VCaP (cell line): ENCODE results near the gene FHAD1.

ENCODE experiments used
- H3K27ac ChIP-seq: fragments of 450-650 bp; 2 replicates; pipeline ENCODE4 v1.5.1; 2017
- TF ChIP-seq, protein P1 (sequence below): fragments of 450-650 bp; conservative IDR thresholded peaks from 2 replicates; pipeline ENCODE4 v1.5.1; 2017; ENCODE audit warnings: mild to moderate bottlenecking, moderate library complexity

The FHAD1 gene

GRCh38 chr1:15251857-15252835, 5.1 kb downstream of the FHAD1 start:
- TF ChIP-seq, protein P1, sequence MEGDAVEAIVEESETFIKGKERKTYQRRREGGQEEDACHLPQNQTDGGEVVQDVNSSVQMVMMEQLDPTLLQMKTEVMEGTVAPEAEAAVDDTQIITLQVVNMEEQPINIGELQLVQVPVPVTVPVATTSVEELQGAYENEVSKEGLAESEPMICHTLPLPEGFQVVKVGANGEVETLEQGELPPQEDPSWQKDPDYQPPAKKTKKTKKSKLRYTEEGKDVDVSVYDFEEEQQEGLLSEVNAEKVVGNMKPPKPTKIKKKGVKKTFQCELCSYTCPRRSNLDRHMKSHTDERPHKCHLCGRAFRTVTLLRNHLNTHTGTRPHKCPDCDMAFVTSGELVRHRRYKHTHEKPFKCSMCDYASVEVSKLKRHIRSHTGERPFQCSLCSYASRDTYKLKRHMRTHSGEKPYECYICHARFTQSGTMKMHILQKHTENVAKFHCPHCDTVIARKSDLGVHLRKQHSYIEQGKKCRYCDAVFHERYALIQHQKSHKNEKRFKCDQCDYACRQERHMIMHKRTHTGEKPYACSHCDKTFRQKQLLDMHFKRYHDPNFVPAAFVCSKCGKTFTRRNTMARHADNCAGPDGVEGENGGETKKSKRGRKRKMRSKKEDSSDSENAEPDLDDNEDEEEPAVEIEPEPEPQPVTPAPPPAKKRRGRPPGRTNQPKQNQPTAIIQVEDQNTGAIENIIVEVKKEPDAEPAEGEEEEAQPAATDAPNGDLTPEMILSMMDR, result no peak
- no peak overlapping the region for H3K27ac ChIP-seq

GRCh38 chr1:15254559-15254958, 7.5 kb downstream of the FHAD1 start:
- TF ChIP-seq, protein P1, result no peak
- H3K27ac ChIP-seq, result no peak overlapping the region

DNA sequence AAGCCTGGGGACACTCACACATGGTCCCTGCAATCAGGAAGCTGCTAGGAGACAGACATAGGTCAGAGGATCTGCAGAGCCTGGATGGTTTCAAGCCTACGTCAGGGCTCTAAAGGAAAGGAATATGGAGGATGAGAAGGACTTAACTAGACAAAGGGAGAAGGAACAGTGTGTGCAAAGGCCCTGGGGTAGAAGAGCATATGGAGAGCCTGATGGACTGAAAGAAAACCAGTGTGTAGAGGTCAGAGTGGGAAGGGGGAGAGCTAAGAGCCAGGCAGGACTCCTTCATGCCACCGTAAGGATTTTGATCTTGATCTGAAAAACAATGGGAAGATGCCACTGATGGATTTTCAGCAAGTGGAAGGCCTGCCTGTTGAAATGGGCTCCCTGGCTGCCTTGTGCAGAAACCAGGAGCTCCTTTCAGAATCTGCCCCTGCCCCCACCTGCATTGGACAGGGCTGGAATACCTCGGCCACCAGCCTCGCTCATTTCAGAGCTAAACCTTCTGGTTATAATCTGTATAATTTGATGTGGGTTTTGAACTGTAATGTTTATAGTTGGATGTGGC, 8.6 kb downstream of the FHAD1 start:
- TF ChIP-seq, protein P1, result no peak

DNA sequence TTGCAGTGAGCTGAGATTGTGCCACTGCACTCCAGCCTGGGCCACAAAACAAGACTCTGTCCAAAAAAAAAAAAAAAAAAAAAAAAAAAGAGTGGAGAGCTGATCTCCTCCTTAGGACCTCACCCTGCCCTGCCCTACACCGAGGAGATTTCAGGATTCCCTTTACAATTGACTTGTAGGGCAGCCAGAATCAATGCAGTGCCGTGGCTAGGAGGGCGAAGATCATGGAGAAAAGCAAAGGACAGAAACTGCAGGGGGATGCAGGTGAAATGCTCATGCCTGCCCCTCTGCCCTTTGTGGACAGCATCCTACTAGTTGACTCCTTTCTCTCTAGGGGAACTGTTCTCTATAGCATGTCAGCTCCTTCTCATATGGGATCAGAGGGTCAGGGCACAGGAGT, 9.6 kb downstream of the FHAD1 start:
- TF ChIP-seq, protein P1, result no peak

More for the DNA sequence above, 8.6 kb downstream of the FHAD1 start:
- no peak overlapping the region for H3K27ac ChIP-seq

DNA sequence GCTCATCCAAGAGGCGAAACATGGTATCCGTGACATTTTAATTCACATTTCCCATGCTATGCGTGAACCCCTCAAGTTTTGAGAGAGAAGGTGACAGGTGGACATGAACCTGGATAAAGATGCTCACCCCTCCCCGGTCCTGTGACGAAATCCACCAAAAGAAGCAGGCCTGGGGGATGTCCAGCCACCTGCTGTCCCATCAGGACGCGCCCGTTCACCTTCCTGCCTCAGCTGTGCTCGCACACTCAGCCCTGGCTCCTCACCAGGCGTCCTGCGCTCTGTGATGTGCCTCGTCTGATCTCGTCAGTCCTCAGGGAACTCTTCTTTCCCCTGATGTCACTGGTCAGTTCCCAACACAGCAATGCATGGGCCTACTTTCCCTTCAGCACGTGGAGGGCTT, 10.3 kb downstream of the FHAD1 start:
- no peak overlapping the region for H3K27ac ChIP-seq
- TF ChIP-seq, protein P1, result no peak

More for the DNA sequence above, 9.6 kb downstream of the FHAD1 start:
- H3K27ac ChIP-seq, result no peak overlapping the region

- TF ChIP-seq, protein P1, result no peak
- H3K27ac ChIP-seq, result no peak overlapping the region
These were observed 12.0 kb downstream of the FHAD1 start for GRCh38 chr1:15258833-15259621.

- TF ChIP-seq, protein P1, result no peak
- no peak overlapping the region for H3K27ac ChIP-seq
These were observed 12.6 kb downstream of the FHAD1 start for GRCh38 chr1:15259622-15260007.
